Ureter (tissue), 1 donor: Measurements from ENCODE around the gene ROR2. TPM values are rescaled to one million over a fixed set of nuclear protein-coding genes. Genes with fewer than 3 reads are reported as not detected.
A peak's percentile ranks its signal among the peaks of the same experiment; 100 is the strongest.

ENCODE experiments used
- DNase-seq: peaks from one replicate; pipeline ENCODE4 v3.0.0-alpha.2; 2020; ENCODE audit warnings: low spot score
- total RNA-seq: library from RNA; stranded (reverse); gene quantifications from one replicate; pipeline ENCODE4 v1.2.4, GENCODE V29; 2023
- donor health status: DM: yes; HTN: yes; CAD: no.

Gene ROR2
- total RNA-seq, 1 donor from 2014 or later, result 16.7 TPM

GRCh38 chr9:91842358-91843049 lies 107.5 kb downstream of the ROR2 start:
- DNase-seq, result peak; percentile 32

GRCh38 chr9:91841591-91841990 lies 108.4 kb downstream of the ROR2 start:
- DNase-seq, result peak; percentile 25

- peak; percentile 32 for DNase-seq
These were observed 109.1 kb downstream of the ROR2 start for GRCh38 chr9:91840882-91841281.

GRCh38 chr9:91840469-91840868 lies 109.6 kb downstream of the ROR2 start:
- DNase-seq, result peak; percentile 23

GRCh38 chr9:91839926-91840465 lies 110.0 kb downstream of the ROR2 start:
- DNase-seq, result peak; percentile 40

GRCh38 chr9:91837981-91838731 lies 111.9 kb downstream of the ROR2 start:
- DNase-seq, result peak; percentile 64

- DNase-seq, result peak; percentile 39
These were observed 113.5 kb downstream of the ROR2 start for GRCh38 chr9:91836515-91836914.

- no peak for DNase-seq
These were observed 114.4 kb downstream of the ROR2 start for GRCh38 chr9:91835632-91836031.

- no peak for DNase-seq
These were observed 114.8 kb downstream of the ROR2 start for GRCh38 chr9:91835216-91835615.

GRCh38 chr9:91834740-91835139 lies 115.3 kb downstream of the ROR2 start:
- DNase-seq, result no peak

- no peak for DNase-seq
These were observed 116.2 kb downstream of the ROR2 start for GRCh38 chr9:91833878-91834255.

GRCh38 chr9:91833096-91833877 lies 116.7 kb downstream of the ROR2 start:
- no peak for DNase-seq

GRCh38 chr9:91832322-91832721 lies 117.7 kb downstream of the ROR2 start:
- no peak for DNase-seq

- no peak for DNase-seq
These were observed 124.2 kb downstream of the ROR2 start for GRCh38 chr9:91825866-91826265.

- DNase-seq, result no peak
These were observed 124.6 kb downstream of the ROR2 start for GRCh38 chr9:91825422-91825821.

- no peak for DNase-seq
These were observed 125.3 kb downstream of the ROR2 start for GRCh38 chr9:91824601-91825305.

GRCh38 chr9:91824151-91824550 lies 125.9 kb downstream of the ROR2 start:
- DNase-seq, result no peak

GRCh38 chr9:91820949-91821880 lies 128.8 kb downstream of the ROR2 start:
- DNase-seq, result no peak

- no peak for DNase-seq
These were observed 129.8 kb downstream of the ROR2 start for GRCh38 chr9:91820126-91820750.
